ENCODE results near the gene GNAO1. TPM values are rescaled to one million over a fixed set of nuclear protein-coding genes. Genes with fewer than 3 reads are reported as not detected.
A peak's percentile ranks its signal among the peaks of the same experiment; 100 is the strongest.

GNAO1 gene
- total and polyA plus RNA-seq, 2 of the 13 experiments (the other 11 are each of a cell fraction or from before 2014, with no cell fraction given) = not detected

DNA sequence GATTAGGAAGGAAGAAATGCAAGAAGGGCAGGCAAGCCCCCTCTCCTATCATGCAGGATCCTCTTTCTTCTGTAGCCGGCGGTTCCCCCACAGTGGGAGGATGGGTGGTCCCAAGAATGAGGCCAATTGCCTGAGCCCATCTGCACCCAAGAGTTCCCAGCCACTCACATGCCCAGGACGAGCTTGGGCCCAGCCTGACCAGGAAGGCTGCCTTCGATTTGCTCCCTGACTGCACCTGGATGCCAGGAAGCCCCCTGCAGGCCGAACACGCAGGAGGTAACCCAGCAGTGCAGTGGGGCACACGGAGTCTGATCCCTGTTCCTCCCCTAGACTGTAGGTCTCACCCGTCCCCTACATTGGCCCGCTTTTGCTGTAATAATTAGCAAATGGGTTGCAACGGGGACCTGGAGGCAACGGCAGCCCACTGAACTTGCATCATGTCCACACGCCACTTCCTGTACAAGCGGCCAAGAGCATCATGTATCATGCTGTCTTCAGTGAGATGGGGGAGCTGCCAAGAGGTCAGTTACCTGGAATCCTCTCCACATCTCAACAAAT is 166.6 kb downstream of the GNAO1 start (continued):
- TF ChIP-seq TCF7L2 (IDR thresholded peaks at IDR 0.05; ENCODE audit: low read depth, low read length) (no peak), NRL (CRISPR knock-in tag; IDR thresholded peaks at IDR 0.05; ENCODE audit: borderline replicate concordance) (no peak), SYNCRIP (IDR thresholded peaks at IDR 0.05; ENCODE audit: insufficient read depth, low read depth, low read length) (no peak), ZNF546 (CRISPR knock-in tag; conservative IDR thresholded peaks at IDR 0.05) (no peak; the same call in 1 of the 2 replicates), ZNF746 (CRISPR knock-in tag; IDR thresholded peaks at IDR 0.05) (no peak), NR2F6 (IDR thresholded peaks at IDR 0.05) (no peak), NR2F6 (CRISPR knock-in tag; IDR thresholded peaks at IDR 0.05) (peak; percentile 35; the same call in 1 of the 2 replicates), ZNF703 (CRISPR knock-in tag; IDR thresholded peaks at IDR 0.05; ENCODE audit: borderline replicate concordance) (no peak), ZNF607 (CRISPR knock-in tag; IDR thresholded peaks at IDR 0.05; ENCODE audit: borderline replicate concordance) (peak; percentile 79), ELF1 (CRISPR knock-in tag; IDR thresholded peaks at IDR 0.05) (peak; percentile 62; the same call in 1 of the 2 replicates)
- TF ChIP-seq, protein P1, sequence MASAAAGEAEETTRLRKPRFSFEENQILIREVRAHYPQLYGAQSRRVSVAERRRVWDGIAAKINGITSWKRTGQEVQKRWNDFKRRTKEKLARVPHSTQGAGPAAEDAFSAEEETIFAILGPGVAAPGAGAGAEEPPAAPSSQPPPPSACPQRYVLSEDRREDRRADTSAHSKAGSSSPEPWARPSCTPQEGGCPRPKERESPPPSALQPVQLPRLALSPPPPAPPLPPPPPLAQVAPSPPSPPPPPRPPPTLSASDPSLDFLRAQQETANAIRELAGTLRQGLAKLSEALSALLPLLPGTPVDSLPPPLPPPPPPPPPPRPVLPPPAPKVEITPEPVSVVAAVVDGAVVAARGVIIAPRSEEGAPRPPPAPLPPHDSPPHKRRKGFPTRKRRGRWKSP (CRISPR knock-in tag; IDR thresholded peaks at IDR 0.05) = no peak
- TF ChIP-seq, protein P2, sequence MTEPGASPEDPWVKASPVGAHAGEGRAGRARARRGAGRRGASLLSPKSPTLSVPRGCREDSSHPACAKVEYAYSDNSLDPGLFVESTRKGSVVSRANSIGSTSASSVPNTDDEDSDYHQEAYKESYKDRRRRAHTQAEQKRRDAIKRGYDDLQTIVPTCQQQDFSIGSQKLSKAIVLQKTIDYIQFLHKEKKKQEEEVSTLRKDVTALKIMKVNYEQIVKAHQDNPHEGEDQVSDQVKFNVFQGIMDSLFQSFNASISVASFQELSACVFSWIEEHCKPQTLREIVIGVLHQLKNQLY (CRISPR knock-in tag; IDR thresholded peaks at IDR 0.05) = no peak

Data from HepG2 (cell line).